ENCODE measurements around the gene LPP.

GRCh38 chr3:188362405-188362831 lies 208.5 kb downstream of the LPP start:
- TF ChIP-seq CTCF (IDR thresholded peaks at IDR 0.05) (peak in 1 of 4 donors; percentile 19), POLR2A (IDR thresholded peaks at IDR 0.05) (no peak)

Data from right lobe of liver (tissue), 4 donors.